ENCODE measurements around the gene OTOG.

OTOG gene

DNA sequence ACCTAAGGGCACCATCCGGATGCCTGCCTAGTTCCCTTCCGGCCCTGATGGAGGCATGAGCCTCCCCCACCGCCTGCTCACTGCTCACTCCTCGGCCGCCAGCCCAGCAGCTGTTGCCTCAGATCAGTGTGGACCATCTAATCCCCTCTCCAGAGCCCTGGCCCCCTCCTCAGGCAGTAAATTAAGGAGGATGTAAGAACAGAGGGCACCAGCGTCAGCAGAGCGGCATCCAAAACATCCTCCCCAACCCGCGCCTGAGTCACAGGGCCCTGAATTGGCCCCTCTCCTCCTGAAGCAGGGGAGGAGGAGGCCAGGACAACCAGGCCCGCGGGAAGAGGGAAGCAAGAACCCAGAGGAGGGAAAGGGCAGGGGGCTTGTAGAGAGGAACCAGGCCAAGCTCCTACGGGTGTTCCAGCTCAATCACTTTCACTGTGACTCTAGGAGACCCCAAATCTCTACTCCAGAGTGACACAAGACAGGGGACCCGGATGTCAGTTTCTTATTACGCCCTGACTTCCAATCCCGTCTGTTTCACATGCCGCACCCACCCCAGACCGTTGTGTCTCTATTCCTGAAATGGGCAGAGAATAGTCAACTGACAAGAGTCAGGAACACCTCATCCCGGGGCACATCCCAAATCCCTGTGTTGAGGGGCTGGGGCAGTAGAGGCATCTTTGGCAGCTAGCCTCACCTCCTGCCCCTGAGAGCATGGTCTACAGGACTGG, 141.0 kb downstream of the OTOG start:
- DNase-seq (ENCODE audit: low read depth, low spot score), result no peak
- Histone ChIP-seq H3K36me3 (ENCODE audit: insufficient read depth, low read length) (no peaks in the 10 kb centered on the region), H3K9me3 (ENCODE audit: low read depth, low read length) (no peaks in the 10 kb centered on the region), H3K27ac (no peak overlapping the region), H3K4me3 (no peak overlapping the region), H3K9ac (ENCODE audit: insufficient read length) (no peak overlapping the region)
- TF ChIP-seq EZH2 (IDR thresholded peaks at IDR 0.05) (no peak), FOXP2 (optimal IDR thresholded peaks at IDR 0.05; ENCODE audit: control extremely low read depth, extremely low read length, insufficient read depth) (no peak), POLR2AphosphoS5 (IDR thresholded peaks at IDR 0.05; ENCODE audit: borderline replicate concordance, low read depth, low read length) (no peak)

- no peak for DNase-seq (ENCODE audit: low read depth, low spot score)
- Histone ChIP-seq H3K4me3 (no peak overlapping the region), H3K9ac (ENCODE audit: insufficient read length) (no peak overlapping the region), H3K27ac (no peak overlapping the region), H3K36me3 (ENCODE audit: insufficient read depth, low read length) (no peaks in the 10 kb centered on the region), H3K9me3 (ENCODE audit: low read depth, low read length) (no peaks in the 10 kb centered on the region)
- no peak for TF ChIP-seq EZH2 (IDR thresholded peaks at IDR 0.05)
- no peak for TF ChIP-seq FOXP2 (optimal IDR thresholded peaks at IDR 0.05; ENCODE audit: control extremely low read depth, extremely low read length, insufficient read depth)
- TF ChIP-seq POLR2AphosphoS5 (IDR thresholded peaks at IDR 0.05; ENCODE audit: borderline replicate concordance, low read depth, low read length), result no peak
Observed at GRCh38 chr11:17691550-17691949, 144.5 kb downstream of the OTOG start.

DNA sequence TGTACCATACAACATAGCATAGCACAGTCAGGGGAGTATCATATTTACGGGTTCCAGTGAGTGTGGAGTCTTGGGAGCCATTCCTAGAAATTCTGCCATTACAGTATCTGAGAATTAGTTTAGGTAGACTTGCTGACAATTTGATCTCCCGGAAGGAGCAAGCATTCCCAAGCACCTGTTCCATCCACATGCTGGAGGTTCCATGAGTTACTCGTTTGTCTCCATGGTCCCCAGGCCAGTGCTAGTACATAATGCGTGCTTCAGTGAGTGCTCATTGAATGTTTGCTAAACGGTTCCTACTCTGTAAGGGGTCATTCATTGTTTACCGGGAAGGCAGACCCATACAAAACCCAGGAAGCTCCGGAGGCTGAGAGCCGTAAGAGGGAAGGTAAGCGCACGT, 144.9 kb downstream of the OTOG start:
- no peak for TF ChIP-seq FOXP2 (optimal IDR thresholded peaks at IDR 0.05; ENCODE audit: control extremely low read depth, extremely low read length, insufficient read depth)
- TF ChIP-seq EZH2 (IDR thresholded peaks at IDR 0.05), result no peak
- Histone ChIP-seq H3K36me3 (ENCODE audit: insufficient read depth, low read length) (no peaks in the 10 kb centered on the region), H3K9ac (ENCODE audit: insufficient read length) (no peak overlapping the region), H3K9me3 (ENCODE audit: low read depth, low read length) (no peaks in the 10 kb centered on the region), H3K4me3 (no peak overlapping the region), H3K27ac (no peak overlapping the region)
- DNase-seq (ENCODE audit: low read depth, low spot score), result no peak

GRCh38 chr11:17692931-17693330, 145.9 kb downstream of the OTOG start:
- no peak for DNase-seq (ENCODE audit: low read depth, low spot score)
- no peak overlapping the region for H3K9ac ChIP-seq (ENCODE audit: insufficient read length)
- TF ChIP-seq EZH2 (IDR thresholded peaks at IDR 0.05) (no peak), FOXP2 (optimal IDR thresholded peaks at IDR 0.05; ENCODE audit: control extremely low read depth, extremely low read length, insufficient read depth) (no peak), POLR2AphosphoS5 (IDR thresholded peaks at IDR 0.05; ENCODE audit: borderline replicate concordance, low read depth, low read length) (no peak)
- no peaks in the 10 kb centered on the region for H3K9me3 ChIP-seq (ENCODE audit: low read depth, low read length)
- no peaks in the 10 kb centered on the region for H3K36me3 ChIP-seq (ENCODE audit: insufficient read depth, low read length)
- no peak overlapping the region for H3K27ac ChIP-seq
- no peak overlapping the region for H3K4me3 ChIP-seq

DNA sequence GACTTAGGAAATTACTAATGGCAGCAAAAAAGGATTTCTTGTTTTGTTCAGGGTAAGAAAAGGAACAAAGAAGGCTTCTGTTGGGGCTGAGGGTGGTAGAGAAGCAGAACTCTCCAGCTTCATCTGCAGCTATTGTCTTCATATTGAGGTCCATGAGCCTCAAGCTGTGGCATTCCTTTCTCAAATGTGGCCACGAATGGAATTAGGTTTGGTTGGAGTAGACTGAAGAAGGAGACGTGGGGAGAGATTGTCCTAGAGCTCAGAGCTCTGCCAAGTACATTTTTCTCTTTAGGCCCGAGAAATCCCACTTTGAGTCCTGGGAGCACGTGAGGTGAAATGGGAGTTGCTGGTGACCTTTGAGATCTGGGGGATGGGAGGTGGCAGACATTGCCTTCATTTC, 146.5 kb downstream of the OTOG start:
- H3K27ac ChIP-seq, result no peak overlapping the region
- H3K4me3 ChIP-seq, result no peak overlapping the region
- H3K36me3 ChIP-seq (ENCODE audit: insufficient read depth, low read length), result no peaks in the 10 kb centered on the region
- DNase-seq (ENCODE audit: low read depth, low spot score), result no peak
- no peaks in the 10 kb centered on the region for H3K9me3 ChIP-seq (ENCODE audit: low read depth, low read length)
- no peak overlapping the region for H3K9ac ChIP-seq (ENCODE audit: insufficient read length)
- TF ChIP-seq EZH2 (IDR thresholded peaks at IDR 0.05) (no peak), POLR2AphosphoS5 (IDR thresholded peaks at IDR 0.05; ENCODE audit: borderline replicate concordance, low read depth, low read length) (no peak), FOXP2 (optimal IDR thresholded peaks at IDR 0.05; ENCODE audit: control extremely low read depth, extremely low read length, insufficient read depth) (no peak)

DNA sequence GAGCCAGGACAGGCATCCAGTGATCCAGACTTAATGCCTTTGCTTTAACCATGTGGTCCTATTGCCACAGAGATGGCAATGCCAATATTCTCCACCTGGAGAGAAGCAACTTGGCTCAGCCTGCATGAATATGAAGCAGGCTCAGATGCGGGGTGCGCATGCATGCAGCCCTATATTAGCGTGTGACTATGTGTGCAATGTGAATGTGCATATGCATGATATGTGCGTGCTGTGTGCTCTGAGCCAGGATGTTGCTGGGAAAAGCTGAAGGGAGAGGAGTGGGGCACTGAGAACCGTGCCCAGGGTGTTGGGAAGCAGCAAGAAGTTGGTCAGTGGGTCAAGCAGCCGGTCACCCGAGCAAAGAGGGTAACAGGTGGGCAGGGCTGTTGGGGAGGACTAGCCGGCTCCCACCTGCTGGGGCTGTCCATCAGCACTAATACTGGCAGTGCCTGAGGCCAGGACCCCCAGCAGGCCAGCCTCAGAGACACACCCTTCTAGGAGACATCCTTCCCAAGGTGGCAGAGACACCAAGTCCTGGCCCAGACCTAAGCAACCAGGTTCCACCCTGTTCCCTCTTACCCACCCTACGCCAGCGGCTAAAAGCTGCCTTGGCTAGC, 147.5 kb downstream of the OTOG start:
- no peak overlapping the region for H3K9ac ChIP-seq (ENCODE audit: insufficient read length)
- no peak for DNase-seq (ENCODE audit: low read depth, low spot score)
- H3K4me3 ChIP-seq, result no peak overlapping the region
- no peaks in the 10 kb centered on the region for H3K9me3 ChIP-seq (ENCODE audit: low read depth, low read length)
- no peak overlapping the region for H3K27ac ChIP-seq
- H3K36me3 ChIP-seq (ENCODE audit: insufficient read depth, low read length), result no peaks in the 10 kb centered on the region
- no peak for TF ChIP-seq EZH2 (IDR thresholded peaks at IDR 0.05)
- no peak for TF ChIP-seq POLR2AphosphoS5 (IDR thresholded peaks at IDR 0.05; ENCODE audit: borderline replicate concordance, low read depth, low read length)
- no peak for TF ChIP-seq FOXP2 (optimal IDR thresholded peaks at IDR 0.05; ENCODE audit: control extremely low read depth, extremely low read length, insufficient read depth)

DNA sequence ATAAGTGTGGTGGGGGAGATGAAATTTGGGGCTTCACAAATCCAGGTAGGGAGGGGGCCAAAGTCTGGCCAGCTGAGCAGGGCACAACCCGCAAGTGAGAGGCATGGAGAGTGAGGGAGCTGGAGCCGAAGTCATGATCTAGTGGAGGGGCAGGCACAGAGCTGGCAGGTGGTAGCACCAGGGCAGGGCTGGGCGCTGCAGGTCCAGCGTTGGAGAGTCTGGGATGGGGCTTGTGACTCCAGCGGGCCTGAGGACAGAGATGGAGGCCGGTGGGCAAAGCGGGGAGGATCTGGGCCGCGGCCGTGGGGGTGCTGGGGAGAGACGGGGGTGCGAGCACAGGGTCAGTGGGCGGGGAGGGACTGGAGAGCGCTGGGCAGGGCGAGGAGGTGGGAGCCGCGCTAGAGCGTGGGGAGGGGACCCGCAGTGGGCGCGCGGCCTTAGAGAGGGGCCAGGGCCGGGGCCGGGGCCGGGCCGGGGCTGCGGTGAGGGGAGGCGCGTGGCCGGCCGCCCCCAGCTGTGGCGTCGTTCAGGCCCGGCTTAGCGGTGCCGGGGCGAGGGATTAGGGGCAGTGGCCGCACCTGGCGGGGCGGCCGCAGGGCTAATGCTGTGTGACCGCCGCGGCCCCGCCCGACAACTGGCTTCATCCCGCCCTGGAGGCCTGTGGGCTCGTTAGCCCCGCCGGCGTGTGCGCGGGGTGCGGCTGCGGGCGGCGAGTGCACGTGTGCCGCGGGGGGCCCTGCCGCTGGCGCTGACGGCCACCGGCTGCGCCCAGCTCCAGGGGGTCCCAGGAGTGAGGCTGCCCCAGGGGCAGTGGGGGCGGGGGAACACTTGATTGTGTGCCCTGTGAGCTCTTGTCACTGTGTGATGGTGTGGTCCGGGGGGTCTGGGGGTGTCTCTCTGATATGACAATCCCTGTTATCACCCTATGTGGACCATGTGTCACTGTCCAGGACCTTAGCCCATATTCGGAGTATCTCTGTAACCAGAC, 148.7 kb downstream of the OTOG start:
- Histone ChIP-seq H3K9me3 (ENCODE audit: low read depth, low read length) (no peaks in the 10 kb centered on the region), H3K36me3 (ENCODE audit: insufficient read depth, low read length) (no peaks in the 10 kb centered on the region), H3K27ac (no peak overlapping the region), H3K9ac (ENCODE audit: insufficient read length) (no peak overlapping the region), H3K4me3 (no peak overlapping the region)
- TF ChIP-seq FOXP2 (optimal IDR thresholded peaks at IDR 0.05; ENCODE audit: control extremely low read depth, extremely low read length, insufficient read depth) (no peak), EZH2 (IDR thresholded peaks at IDR 0.05) (peak; percentile 62)
- no peak for DNase-seq (ENCODE audit: low read depth, low spot score)

DNA sequence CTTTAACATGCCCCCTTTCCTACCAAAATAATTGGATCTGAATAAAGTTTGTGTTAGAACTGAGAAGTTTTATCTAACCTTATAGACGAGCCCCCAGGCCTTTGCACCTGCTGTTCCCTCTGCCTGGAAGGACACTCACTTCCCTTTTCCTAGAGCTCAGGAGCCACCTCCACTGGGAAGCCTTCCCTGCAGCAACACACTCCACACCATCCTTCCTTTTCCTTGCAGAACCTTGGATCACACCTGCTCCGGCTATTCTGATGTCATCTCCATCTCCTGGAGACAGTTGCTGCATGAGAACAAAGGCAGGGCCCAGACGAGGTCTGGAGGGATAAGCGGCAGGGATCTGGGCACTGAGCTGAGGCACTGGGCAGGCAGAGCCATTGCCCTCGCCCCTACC, 149.7 kb downstream of the OTOG start:
- Histone ChIP-seq H3K4me3 (no peak overlapping the region), H3K9ac (ENCODE audit: insufficient read length) (no peak overlapping the region), H3K36me3 (ENCODE audit: insufficient read depth, low read length) (no peaks in the 10 kb centered on the region), H3K9me3 (ENCODE audit: low read depth, low read length) (no peaks in the 10 kb centered on the region), H3K27ac (no peak overlapping the region)
- no peak for TF ChIP-seq EZH2 (IDR thresholded peaks at IDR 0.05)
- no peak for TF ChIP-seq POLR2AphosphoS5 (IDR thresholded peaks at IDR 0.05; ENCODE audit: borderline replicate concordance, low read depth, low read length)
- no peak for TF ChIP-seq FOXP2 (optimal IDR thresholded peaks at IDR 0.05; ENCODE audit: control extremely low read depth, extremely low read length, insufficient read depth)
- DNase-seq (ENCODE audit: low read depth, low spot score), result no peak
